Activated CD8-positive, alpha-beta T cell treated with anti-CD3 and anti-CD28 coated beads for 36 hours (primary cell): ENCODE measurements around the gene FBXO10. TPM values are rescaled to one million over a fixed set of nuclear protein-coding genes. Genes with fewer than 3 reads are reported as not detected.

Experiments
- ATAC-seq: fragments of 200-7000 bp; cut with Tn5 transposase; one replicate; pipeline ENCODE4 v1.10.0; 2021; ENCODE audit warnings: mild to moderate bottlenecking, moderate library complexity
- CTCF ChIA-PET: fragments of 350-600 bp; sonication (Branson Sonifier 250); formaldehyde crosslinking; loops from one replicate; lab custom pipeline; 2021; ENCODE audit warnings: antibody characterized with exemption; lab: Charles Lee
- POLR2A ChIA-PET: fragments of 350-600 bp; sonication (Branson Sonifier 250); formaldehyde crosslinking; loops from one replicate; lab custom pipeline; 2021; ENCODE audit warnings: antibody characterized with exemption; lab: Charles Lee
- DNase-seq: peaks from one replicate; pipeline ENCODE4 v3.0.0-alpha.2; 2020
- H3K27ac Mint-ChIP-seq: one replicate; pipeline ENCODE4 v1.8.0; 2021; ENCODE audit warnings: mild to moderate bottlenecking, mixed read lengths
- H3K27me3 Mint-ChIP-seq: one replicate; pipeline ENCODE4 v1.8.0; 2021; ENCODE audit warnings: mixed read lengths
- H3K36me3 Mint-ChIP-seq: one replicate; pipeline ENCODE4 v1.8.0; 2021; ENCODE audit warnings: low read depth, mixed read lengths
- H3K4me1 Mint-ChIP-seq: one replicate; pipeline ENCODE4 v1.8.0; 2021; ENCODE audit warnings: low read depth, mixed read lengths
- H3K4me3 Mint-ChIP-seq: one replicate; pipeline ENCODE4 v1.8.0; 2021; ENCODE audit warnings: mild to moderate bottlenecking, moderate library complexity, mixed read lengths
- H3K9me3 Mint-ChIP-seq: one replicate; pipeline ENCODE4 v1.8.0; 2021; ENCODE audit warnings: mixed read lengths
- intact Hi-C: fragments of 100-400 bp; cut with micrococcal nuclease; formaldehyde crosslinking; loops from one replicate; pipeline ENCODE4 v1.10.0; 2022
- total RNA-seq, 2 experiments: library from RNA; stranded (reverse); gene quantifications; one replicate each; pipeline ENCODE4 v1.2.3, GENCODE V29; 2021
- TF ChIP-seq, protein P1 (sequence below): fragments of 200-600 bp; IDR thresholded peaks from one replicate; pipeline ENCODE4 v1.8.0; 2022; ENCODE audit warnings: antibody characterized with exemption, mild to moderate bottlenecking

The FBXO10 gene
- total RNA-seq, 2 experiments from 2014 or later: 2.5 to 3.6 TPM

DNA sequence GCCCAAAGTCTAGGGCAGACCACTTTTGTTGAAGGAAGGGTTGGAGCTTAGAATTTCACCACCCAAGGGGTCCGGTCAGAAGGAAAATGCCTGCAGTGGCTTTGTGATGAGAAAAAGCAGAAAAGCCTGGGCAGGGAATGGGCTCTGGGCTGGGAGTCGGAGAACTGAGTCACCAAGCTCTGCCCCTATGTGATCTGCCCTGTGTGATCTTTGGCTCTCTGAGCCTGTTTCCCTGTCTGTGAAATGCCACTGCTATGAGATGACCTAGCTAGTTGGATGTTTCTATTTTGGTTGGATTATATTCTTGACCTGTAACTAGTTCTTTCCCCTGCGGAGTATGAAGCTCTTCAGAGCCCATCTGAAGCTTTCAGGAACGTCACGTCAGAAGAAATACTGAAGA lies 80.6 kb downstream of the FBXO10 start:
- TF ChIP-seq, protein P1, sequence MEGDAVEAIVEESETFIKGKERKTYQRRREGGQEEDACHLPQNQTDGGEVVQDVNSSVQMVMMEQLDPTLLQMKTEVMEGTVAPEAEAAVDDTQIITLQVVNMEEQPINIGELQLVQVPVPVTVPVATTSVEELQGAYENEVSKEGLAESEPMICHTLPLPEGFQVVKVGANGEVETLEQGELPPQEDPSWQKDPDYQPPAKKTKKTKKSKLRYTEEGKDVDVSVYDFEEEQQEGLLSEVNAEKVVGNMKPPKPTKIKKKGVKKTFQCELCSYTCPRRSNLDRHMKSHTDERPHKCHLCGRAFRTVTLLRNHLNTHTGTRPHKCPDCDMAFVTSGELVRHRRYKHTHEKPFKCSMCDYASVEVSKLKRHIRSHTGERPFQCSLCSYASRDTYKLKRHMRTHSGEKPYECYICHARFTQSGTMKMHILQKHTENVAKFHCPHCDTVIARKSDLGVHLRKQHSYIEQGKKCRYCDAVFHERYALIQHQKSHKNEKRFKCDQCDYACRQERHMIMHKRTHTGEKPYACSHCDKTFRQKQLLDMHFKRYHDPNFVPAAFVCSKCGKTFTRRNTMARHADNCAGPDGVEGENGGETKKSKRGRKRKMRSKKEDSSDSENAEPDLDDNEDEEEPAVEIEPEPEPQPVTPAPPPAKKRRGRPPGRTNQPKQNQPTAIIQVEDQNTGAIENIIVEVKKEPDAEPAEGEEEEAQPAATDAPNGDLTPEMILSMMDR: no peak
- intact Hi-C loops: no loop called here
- no peak overlapping the region for H3K4me3 Mint-ChIP-seq
- ChIA-PET CTCF (interaction anchor here (0.7 kb wide), 1 partner anchor 9 kb away, joined by 3 read pairs; no protein-coding TSS in a partner anchor), POLR2A (interaction anchor here (0.7 to 6.2 kb wide), 10 partner anchors 9 to 97 kb away, joined by 3 to 33 read pairs (median 4); partner anchors contain the start of genes POLR1E and TOMM5)
- H3K4me1 Mint-ChIP-seq: peaks cover 9% of the 10 kb centered on the region
- H3K27ac Mint-ChIP-seq: peak overlapping the region; percentile 52
- H3K36me3 Mint-ChIP-seq: peaks cover 64% of the 10 kb centered on the region
- no peaks in the 10 kb centered on the region for H3K9me3 Mint-ChIP-seq
- DNase-seq (no peak), ATAC-seq (no peak)
- H3K27me3 Mint-ChIP-seq: no peaks in the 10 kb centered on the region

DNA sequence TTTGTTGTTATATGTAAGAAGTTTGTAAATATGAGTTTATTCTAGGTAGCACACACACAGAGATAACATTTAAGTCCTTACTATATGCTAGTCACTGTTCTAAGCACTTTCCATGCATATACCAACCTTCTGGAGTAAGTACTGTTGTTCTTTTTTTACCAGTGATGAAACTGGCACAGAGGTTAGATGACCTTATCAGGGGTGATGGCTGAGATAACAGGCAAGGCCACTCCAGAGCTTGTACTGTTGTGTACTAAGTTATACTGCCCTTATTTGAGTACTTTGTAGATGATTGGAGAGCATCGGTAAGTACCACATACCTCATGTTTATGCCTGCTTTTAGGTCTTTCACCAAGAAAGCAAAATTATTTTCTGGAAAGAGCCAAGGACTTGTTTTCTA lies 84.2 kb downstream of the FBXO10 start:
- Mint-ChIP-seq H3K27ac (no peak overlapping the region), H3K27me3 (no peaks in the 10 kb centered on the region), H3K4me3 (no peak overlapping the region), H3K9me3 (no peaks in the 10 kb centered on the region), H3K36me3 (peaks cover 74% of the 10 kb centered on the region), H3K4me1 (peaks cover 36% of the 10 kb centered on the region)
- ChIA-PET CTCF (interaction anchor here (0.7 kb wide), 1 partner anchor 85 kb away, joined by 3 read pairs; no protein-coding TSS in a partner anchor), POLR2A (no interaction called here)
- DNase-seq: no peak
- TF ChIP-seq, protein P1: no peak
- intact Hi-C loops: no loop called here
- no peak for ATAC-seq

DNA sequence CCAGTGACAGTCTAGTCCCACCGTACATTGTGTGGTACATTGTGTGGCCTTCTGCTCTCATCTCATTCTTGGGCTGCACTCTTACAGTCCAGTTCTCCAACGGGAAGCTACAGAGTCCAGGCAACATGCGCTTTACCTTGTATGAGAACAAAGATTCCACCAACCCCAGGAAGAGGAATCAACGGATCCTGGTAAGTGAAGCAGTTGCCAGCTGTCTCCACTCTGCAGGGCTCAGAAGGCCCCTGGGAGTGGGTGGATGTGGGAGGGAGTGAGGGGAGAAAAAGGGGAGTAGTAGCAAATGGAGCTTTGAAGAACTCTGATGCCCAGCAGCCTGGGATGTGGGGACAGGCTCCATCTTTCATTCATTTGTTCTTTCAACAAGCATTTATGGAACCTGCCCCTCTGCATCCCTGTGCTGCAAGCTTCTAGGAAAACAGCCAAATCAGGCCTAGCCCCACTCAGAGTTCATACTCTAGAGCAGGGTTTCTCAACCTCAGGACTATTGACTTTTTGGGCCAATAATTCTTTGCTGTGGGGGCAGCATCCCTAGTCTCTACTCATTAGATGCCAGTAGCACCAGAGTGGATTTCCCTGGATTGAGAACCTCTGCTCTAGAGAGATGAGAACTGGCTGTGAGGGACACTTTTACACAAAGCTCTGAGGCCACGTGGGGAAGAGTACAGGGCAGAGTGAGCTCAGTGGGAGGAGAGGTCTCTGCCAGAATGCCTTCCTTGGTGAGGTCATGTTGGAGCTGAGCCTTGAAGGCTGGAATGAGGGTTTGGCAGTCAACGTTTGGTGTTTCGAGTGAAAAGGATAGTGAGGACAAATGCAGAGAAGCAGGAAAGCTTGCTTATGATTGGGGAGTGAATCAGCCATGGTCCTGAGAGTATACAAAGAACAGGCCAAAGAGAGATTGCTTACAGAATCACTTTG lies 89.3 kb downstream of the FBXO10 start:
- Mint-ChIP-seq H3K4me3 (peak overlapping the region; percentile 99), H3K9me3 (no peaks in the 10 kb centered on the region), H3K4me1 (peaks cover 43% of the 10 kb centered on the region), H3K36me3 (peaks cover 48% of the 10 kb centered on the region), H3K27ac (peak overlapping the region; percentile 95), H3K27me3 (peaks cover under 1% of the 10 kb centered on the region)
- ATAC-seq (no peak), DNase-seq (no peak)
- ChIA-PET POLR2A (interaction anchor here (0.9 to 5.1 kb wide), 10 partner anchors 9 to 298 kb away, joined by 3 to 42 read pairs (median 4); partner anchors contain the start of genes EXOSC3, GRHPR, TOMM5 and ZBTB5), CTCF (interaction anchor here (1.8 to 3.2 kb wide), 3 partner anchors 24 to 107 kb away, joined by 5 to 12 read pairs (median 6); no protein-coding TSS in a partner anchor)
- intact Hi-C loops: no loop called here
- TF ChIP-seq, protein P1: no peak

DNA sequence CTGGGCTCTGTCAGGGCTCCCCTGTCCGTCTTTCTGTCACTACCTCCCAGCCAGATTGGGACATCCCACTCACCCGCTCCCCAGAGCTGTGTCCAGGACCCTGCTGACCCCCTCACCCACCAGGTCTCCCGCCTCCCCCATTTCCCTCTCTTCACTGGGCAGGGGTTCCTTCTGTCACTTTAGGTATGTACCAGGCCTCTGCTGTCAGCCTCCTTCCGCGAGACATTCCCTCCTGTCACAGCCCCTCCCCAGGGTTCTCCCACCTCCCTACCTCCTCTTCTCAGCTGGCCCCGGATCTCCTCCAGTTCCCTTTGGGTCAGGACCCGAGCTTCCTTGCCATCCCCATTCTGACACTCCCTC lies 89.9 kb downstream of the FBXO10 start:
- Mint-ChIP-seq H3K27ac (peak overlapping the region; percentile 95), H3K36me3 (peaks cover 46% of the 10 kb centered on the region), H3K9me3 (no peaks in the 10 kb centered on the region), H3K27me3 (peaks cover 6% of the 10 kb centered on the region), H3K4me1 (peaks cover 43% of the 10 kb centered on the region), H3K4me3 (peak overlapping the region; percentile 99)
- ChIA-PET POLR2A (interaction anchor here (0.9 to 5.1 kb wide), 10 partner anchors 9 to 299 kb away, joined by 3 to 42 read pairs (median 4); partner anchors contain the start of genes EXOSC3, GRHPR, TOMM5 and ZBTB5), CTCF (interaction anchor here (1.8 to 3.2 kb wide), 3 partner anchors 21 to 71 kb away, joined by 6 to 12 read pairs (median 6); partner anchors contain the start of gene ZBTB5)
- intact Hi-C loops: no loop called here
- DNase-seq (no peak), ATAC-seq (no peak)
- TF ChIP-seq, protein P1: no peak
